Mesendoderm (in vitro differentiated cells): Measurements from ENCODE around the gene NINJ1.
"Not testable (repeated sequence)": the region's sequence is repeated elsewhere in the genome, so short reads cannot be mapped to it uniquely, and the experiment has no call there.

Experiments
- DNase-seq: peaks from one replicate; pipeline ENCODE4 v3.0.0; 2013
- H2AK5ac ChIP-seq: 2 replicates; pipeline ENCODE4 v1.6.1; 2013; ENCODE audit warnings: low read length, inconsistent platforms
- H2BK120ac ChIP-seq: 2 replicates; pipeline ENCODE4 v1.6.1; 2013; ENCODE audit warnings: low read depth, mild to moderate bottlenecking, low read length, moderate library complexity, mixed read lengths
- H2BK15ac ChIP-seq: replicated peaks from 2 replicates; pipeline ENCODE4 v1.6.1; 2013; ENCODE audit warnings: low read depth, mild to moderate bottlenecking, moderate library complexity
- H2BK5ac ChIP-seq: 2 replicates; pipeline ENCODE4 v1.6.1; 2013; ENCODE audit warnings: low read length, inconsistent platforms
- H3K18ac ChIP-seq: 2 replicates; pipeline ENCODE4 v1.6.1; 2013; ENCODE audit warnings: mild to moderate bottlenecking, low read length, mixed read lengths
- H3K23ac ChIP-seq: one replicate; pipeline ENCODE4 v1.6.1; 2013; ENCODE audit warnings: low read length
- H3K27ac ChIP-seq: 2 replicates; pipeline ENCODE4 v1.5.1; 2013; ENCODE audit warnings: low read depth, mild to moderate bottlenecking, inconsistent platforms, low read length, moderate library complexity
- H3K27me3 ChIP-seq: 2 replicates; pipeline ENCODE4 v1.6.1; 2013; ENCODE audit warnings: low read length, control low read depth, mild to moderate bottlenecking, inconsistent platforms; ENCODE audit not compliant: insufficient read depth, poor library complexity
- H3K36me3 ChIP-seq: 2 replicates; pipeline ENCODE4 v1.6.1; 2013; ENCODE audit warnings: low read length, inconsistent platforms; ENCODE audit not compliant: control insufficient read depth, insufficient read depth
- H3K4ac ChIP-seq: one replicate; pipeline ENCODE4 v1.6.1; 2013; ENCODE audit warnings: low read depth, mild to moderate bottlenecking, low read length, moderate library complexity
- H3K4me1 ChIP-seq: 2 replicates; pipeline ENCODE4 v1.6.1; 2013; ENCODE audit warnings: low read depth, low read length, inconsistent platforms; ENCODE audit not compliant: control insufficient read depth
- H3K4me2 ChIP-seq: 2 replicates; pipeline ENCODE4 v1.6.1; 2013; ENCODE audit warnings: low read length
- H3K4me3 ChIP-seq: 2 replicates; pipeline ENCODE4 v1.5.1; 2013; ENCODE audit warnings: mild to moderate bottlenecking, low read length
- H3K56ac ChIP-seq: one replicate; pipeline ENCODE4 v1.6.1; 2013; ENCODE audit warnings: low read length
- H3K79me1 ChIP-seq: 2 replicates; pipeline ENCODE4 v1.6.1; 2013; ENCODE audit warnings: low read length, inconsistent platforms
- H3K79me2 ChIP-seq: 2 replicates; pipeline ENCODE4 v1.6.1; 2013; ENCODE audit warnings: mild to moderate bottlenecking, low read length; ENCODE audit not compliant: control insufficient read depth, insufficient read depth
- H3K9ac ChIP-seq: 2 replicates; pipeline ENCODE4 v1.6.1; 2013; ENCODE audit warnings: low read length, inconsistent platforms
- H4K5ac ChIP-seq: one replicate; pipeline ENCODE4 v1.6.1; 2013; ENCODE audit warnings: low read length
- H4K8ac ChIP-seq: one replicate; pipeline ENCODE4 v1.6.1; 2013; ENCODE audit warnings: low read depth, mild to moderate bottlenecking, control low read depth, low read length, moderate library complexity
- whole genome bisulfite sequencing: extraction: QIAGEN DNeasy Blood & Tissue Kit; methylation state at CpG from one replicate; pipeline ENCODE4 v1.1.7; 2013; ENCODE audit warnings: low lambda C conversion rate, missing lambda C conversion rate; ENCODE audit not compliant: insufficient coverage; ENCODE audit errors: extremely low coverage; 5-methylcytosine and 5-hydroxymethylcytosine counted together

Gene NINJ1

GRCh38 chr9:93101086-93101485 is 33.0 kb downstream of the NINJ1 start:
- not testable (repeated sequence) for H3K36me3 ChIP-seq, H2BK5ac ChIP-seq, H3K23ac ChIP-seq, H3K79me2 ChIP-seq, H3K27ac ChIP-seq, H2BK15ac ChIP-seq, H3K79me1 ChIP-seq, H4K5ac ChIP-seq, H3K56ac ChIP-seq, H3K18ac ChIP-seq, DNase-seq, H3K27me3 ChIP-seq, H4K8ac ChIP-seq, H3K4me1 ChIP-seq, H3K9ac ChIP-seq, H2BK120ac ChIP-seq, H3K4me3 ChIP-seq, H3K4me2 ChIP-seq, H3K4ac ChIP-seq, H2AK5ac ChIP-seq
- WGBS = no CpG with 5 or more reads among the region's 11 CpGs

- no peak overlapping the region for H4K5ac ChIP-seq
- H3K23ac ChIP-seq = no peak overlapping the region
- H3K36me3 ChIP-seq = no peaks in the 10 kb centered on the region
- H3K9ac ChIP-seq = no peak overlapping the region
- H3K79me1 ChIP-seq = peaks cover 5% of the 10 kb centered on the region
- no peak overlapping the region for H3K56ac ChIP-seq
- peaks cover 2% of the 10 kb centered on the region for H3K79me2 ChIP-seq
- no peak overlapping the region for H3K18ac ChIP-seq
- H3K4me3 ChIP-seq = no peak overlapping the region
- DNase-seq = no peak
- no peak overlapping the region for H2BK15ac ChIP-seq
- no CpG with 5 or more reads among the region's 8 CpGs for WGBS
- no peak overlapping the region for H3K4me2 ChIP-seq
- no peak overlapping the region for H2AK5ac ChIP-seq
- no peak overlapping the region for H2BK120ac ChIP-seq
- H4K8ac ChIP-seq = no peak overlapping the region
- no peaks in the 10 kb centered on the region for H3K27me3 ChIP-seq
- H2BK5ac ChIP-seq = no peak overlapping the region
- no peak overlapping the region for H3K27ac ChIP-seq
- peaks cover 5% of the 10 kb centered on the region for H3K4me1 ChIP-seq
- no peak overlapping the region for H3K4ac ChIP-seq
These were observed 33.8 kb downstream of the NINJ1 start for GRCh38 chr9:93100276-93100636.

- H3K4ac ChIP-seq = no peak overlapping the region
- H2BK5ac ChIP-seq = no peak overlapping the region
- no peak overlapping the region for H2BK120ac ChIP-seq
- no peaks in the 10 kb centered on the region for H3K27me3 ChIP-seq
- H3K27ac ChIP-seq = no peak overlapping the region
- peaks cover 5% of the 10 kb centered on the region for H3K79me1 ChIP-seq
- no peak overlapping the region for H4K5ac ChIP-seq
- H3K9ac ChIP-seq = no peak overlapping the region
- no peaks in the 10 kb centered on the region for H3K36me3 ChIP-seq
- H3K4me2 ChIP-seq = no peak overlapping the region
- no CpG with 5 or more reads among the region's 16 CpGs for WGBS
- no peak overlapping the region for H3K4me3 ChIP-seq
- H3K18ac ChIP-seq = no peak overlapping the region
- H3K23ac ChIP-seq = no peak overlapping the region
- no peak for DNase-seq
- peaks cover 2% of the 10 kb centered on the region for H3K79me2 ChIP-seq
- no peak overlapping the region for H4K8ac ChIP-seq
- no peak overlapping the region for H3K56ac ChIP-seq
- no peak overlapping the region for H2AK5ac ChIP-seq
- no peak overlapping the region for H2BK15ac ChIP-seq
- peaks cover 5% of the 10 kb centered on the region for H3K4me1 ChIP-seq
These were observed 34.3 kb downstream of the NINJ1 start for GRCh38 chr9:93099551-93100275.

- no peak overlapping the region for H4K8ac ChIP-seq
- H4K5ac ChIP-seq = no peak overlapping the region
- H2BK120ac ChIP-seq = no peak overlapping the region
- H3K23ac ChIP-seq = no peak overlapping the region
- H3K4me2 ChIP-seq = no peak overlapping the region
- H3K4ac ChIP-seq = no peak overlapping the region
- H3K4me3 ChIP-seq = no peak overlapping the region
- H3K36me3 ChIP-seq = no peaks in the 10 kb centered on the region
- no peak overlapping the region for H2BK15ac ChIP-seq
- no peak overlapping the region for H3K27ac ChIP-seq
- no peak overlapping the region for H2BK5ac ChIP-seq
- no peak overlapping the region for H3K56ac ChIP-seq
- no CpG with 5 or more reads among the region's 15 CpGs for WGBS
- no peak overlapping the region for H3K9ac ChIP-seq
- peaks cover 5% of the 10 kb centered on the region for H3K4me1 ChIP-seq
- no peaks in the 10 kb centered on the region for H3K27me3 ChIP-seq
- H3K79me1 ChIP-seq = peaks cover 5% of the 10 kb centered on the region
- no peak overlapping the region for H3K18ac ChIP-seq
- DNase-seq = no peak
- H2AK5ac ChIP-seq = no peak overlapping the region
- peaks cover 2% of the 10 kb centered on the region for H3K79me2 ChIP-seq
These were observed 35.7 kb downstream of the NINJ1 start for GRCh38 chr9:93098236-93098946.

- Histone ChIP-seq H3K79me2 (peaks cover 2% of the 10 kb centered on the region), H3K79me1 (peaks cover 5% of the 10 kb centered on the region), H4K8ac (no peak overlapping the region), H2BK15ac (no peak overlapping the region), H3K4me1 (peaks cover 5% of the 10 kb centered on the region), H3K9ac (no peak overlapping the region), H3K56ac (peak overlapping the region; percentile 82), H3K36me3 (no peaks in the 10 kb centered on the region), H3K4me3 (no peak overlapping the region), H3K4me2 (no peak overlapping the region), H2BK5ac (no peak overlapping the region), H3K23ac (peak overlapping the region; percentile 17), H3K18ac (no peak overlapping the region), H3K27me3 (no peaks in the 10 kb centered on the region), H3K27ac (no peak overlapping the region), H2BK120ac (no peak overlapping the region), H2AK5ac (no peak overlapping the region), H4K5ac (no peak overlapping the region), H3K4ac (no peak overlapping the region)
- no CpG with 5 or more reads among the region's 11 CpGs for WGBS
- no peak for DNase-seq
These were observed 36.4 kb downstream of the NINJ1 start for GRCh38 chr9:93097511-93098201.
